Hematopoietic multipotent progenitor cell treated with erythropoietin and hydrocortisone succinate and interleukin-3 and kit ligand, for 17 days (in vitro differentiated cells): ENCODE data around the gene BCOR.

ENCODE experiments used
- DNase-seq: peaks from one replicate; pipeline ENCODE4 v3.0.0-alpha.2; 2015; ENCODE audit warnings: low spot score

The BCOR gene

GRCh38 chrX:40112996-40113395, 15.2 kb upstream of the BCOR start:
- DNase-seq = no peak

GRCh38 chrX:40111868-40112267, 14.1 kb upstream of the BCOR start:
- no peak for DNase-seq

GRCh38 chrX:40109288-40110008, 11.7 kb upstream of the BCOR start:
- DNase-seq = peak; percentile 9

GRCh38 chrX:40108959-40109287, 11.2 kb upstream of the BCOR start:
- peak; percentile 77 for DNase-seq

GRCh38 chrX:40108162-40108958, 10.6 kb upstream of the BCOR start:
- DNase-seq = no peak

- DNase-seq = peak; percentile 69
Measured at GRCh38 chrX:40107291-40108161, 9.8 kb upstream of the BCOR start.

GRCh38 chrX:40106676-40107290, 9.0 kb upstream of the BCOR start:
- peak; percentile 12 for DNase-seq

- peak; percentile 48 for DNase-seq
Measured at GRCh38 chrX:40105835-40106675, 8.3 kb upstream of the BCOR start.

GRCh38 chrX:40104985-40105834, 7.5 kb upstream of the BCOR start:
- peak; percentile 37 for DNase-seq

- DNase-seq = no peak
Measured at GRCh38 chrX:40104630-40104984, 6.8 kb upstream of the BCOR start.

GRCh38 chrX:40103565-40104323, 6.0 kb upstream of the BCOR start:
- DNase-seq = peak; percentile 42

- DNase-seq = no peak
Measured at GRCh38 chrX:40102393-40103381, 4.9 kb upstream of the BCOR start.

- DNase-seq = no peak
Measured at GRCh38 chrX:40101430-40101802, 3.7 kb upstream of the BCOR start.

- no peak for DNase-seq
Measured at GRCh38 chrX:40100537-40101429, 3.0 kb upstream of the BCOR start.

GRCh38 chrX:40100141-40100536, 2.4 kb upstream of the BCOR start:
- peak; percentile 12 for DNase-seq

GRCh38 chrX:40099055-40099958, 1.5 kb upstream of the BCOR start:
- peak; percentile 39 for DNase-seq
